H1 (cell line): ENCODE results near the gene MAP3K6. TPM values are rescaled to one million over a fixed set of nuclear protein-coding genes. Genes with fewer than 3 reads are reported as not detected.

Experiments used
- CTBP2 ChIP-seq: IDR thresholded peaks from 2 replicates; pipeline ENCODE4 v1.7.0; 2011; ENCODE audit warnings: borderline replicate concordance, mild to moderate bottlenecking, moderate library complexity, mixed read lengths, low read length; ENCODE audit not compliant: insufficient read depth, insufficient read length
- MAX ChIP-seq: IDR thresholded peaks from 2 replicates; pipeline ENCODE4 v1.6.1; 2012; ENCODE audit warnings: inconsistent platforms
- NRF1 ChIP-seq: IDR thresholded peaks from 2 replicates; pipeline ENCODE4 v1.6.1; 2011; ENCODE audit warnings: mild to moderate bottlenecking, low read depth, low read length, improper control_type of control experiment
- POU5F1 ChIP-seq: IDR thresholded peaks from 2 replicates; pipeline ENCODE4 v1.6.1; 2011; ENCODE audit warnings: low read depth, mild to moderate bottlenecking, low read length, moderate library complexity
- RAD21 ChIP-seq, 2 experiments: IDR thresholded peaks in 1 of 2; conservative IDR thresholded peaks in 1 of 2; 2 replicates each; pipeline ENCODE4 v1.6.1; 2011; ENCODE audit warnings: low read depth in 2 of 2, low read length in 2 of 2, improper control_type of control experiment in 1 of 2, inconsistent platforms in 1 of 2, mild to moderate bottlenecking in 1 of 2, moderate library complexity in 1 of 2
- RNF2 ChIP-seq: fragments of 200-900, 300-1000 bp; sonication (generic); IDR thresholded peaks from 2 replicates; pipeline ENCODE4 v1.7.1; 2016; ENCODE audit warnings: borderline replicate concordance, low read depth, mild to moderate bottlenecking, antibody characterized with exemption, low read length; ENCODE audit not compliant: poor library complexity, severe bottlenecking; ENCODE audit errors: missing control alignments
- polyA plus RNA-seq, 7 experiments: library from polyadenylated mRNA; depleted of rRNA in 3 of 7; stranded (reverse) in 5 of 7; unstranded in 2 of 7; fragments of >200 nt in 5 of 7; fragments of 200-250 nt in 2 of 7; gene quantifications; 1 replicate in 5 of 7; 2 replicates in 1 of 7; 4 replicates in 1 of 7; pipeline versions ENCODE4 v1.2.1 to v1.2.3, GENCODE V29; 2011 to 2013; ENCODE audit warnings: missing spikeins in 2 of 7, mixed read lengths in 2 of 7
- total RNA-seq: library from RNA; stranded (reverse); fragmentation: NEBNext Ultra II Directional; extraction: Animal tissue kit (Norgen Biotek cat#: 25700); gene quantifications from 2 replicates; pipeline ENCODE4 v1.2.1, GENCODE V29; 2021

The MAP3K6 gene
- total and polyA plus RNA-seq, 2 of the 8 experiments (the other 6 are each of a cell fraction or from before 2014, with no cell fraction given), result 7.4 to 7.6 TPM

DNA sequence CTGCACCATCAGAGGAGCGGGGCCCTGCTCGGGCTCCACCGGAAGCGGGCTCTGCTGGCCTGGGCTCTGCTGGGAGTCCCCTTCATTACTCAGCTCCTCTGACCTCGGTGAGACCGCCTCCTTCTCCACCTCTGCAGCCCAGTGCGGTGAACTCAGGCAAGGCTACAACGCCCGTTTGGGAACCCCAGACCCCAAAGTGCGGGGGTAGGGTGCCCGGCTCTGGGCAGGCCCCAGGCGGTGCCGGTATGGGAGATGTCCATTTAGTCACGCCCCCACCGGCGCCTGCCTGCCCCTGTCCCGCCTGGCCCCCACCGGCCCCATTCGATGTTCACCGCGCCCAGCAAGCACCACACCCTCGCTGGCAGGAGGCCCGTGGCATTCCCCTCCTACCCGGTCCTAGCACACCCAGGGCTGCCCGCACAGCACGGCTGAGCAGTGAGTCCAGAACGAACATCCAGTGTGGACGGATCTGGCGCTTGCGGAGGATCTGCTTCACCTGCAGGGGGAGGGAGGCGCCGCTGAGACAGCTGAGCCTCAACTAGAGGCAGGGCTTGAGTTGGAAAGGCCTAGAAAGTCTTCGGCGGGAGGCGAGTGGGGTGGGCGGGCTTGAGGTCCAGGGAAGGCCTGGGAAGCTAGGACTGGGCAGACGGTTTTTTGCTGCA lies 10.0 kb downstream of the MAP3K6 start (continued):
- TF ChIP-seq CTBP2, result no peak
- TF ChIP-seq NRF1, result no peak
- TF ChIP-seq POU5F1, result no peak
- no peak for TF ChIP-seq MAX
- peak in 1 of 2 experiments; percentile 21; a peak in 2 of 4 replicates for TF ChIP-seq RAD21 (IDR thresholded peaks at IDR 0.05 in 1 of 2, conservative IDR thresholded peaks at IDR 0.05 in 1 of 2; ENCODE audit: low read depth in 2 of 2, low read length in 2 of 2)
- no peak for TF ChIP-seq RNF2
- TF ChIP-seq, all 59 proteins: peak for 2
